SK-N-SH (cell line): ENCODE results near the gene FBXO44. TPM values are rescaled to one million over a fixed set of nuclear protein-coding genes. Genes with fewer than 3 reads are reported as not detected.

Experiments used
- CTCF ChIA-PET: fragments of 300-600, 350-600 bp; formaldehyde crosslinking; extraction: SDS; loops from one replicate; lab custom pipeline; 2021; lab: Yijun Ruan, JAX
- POLR2A ChIA-PET: fragments of 350-600 bp; sonication (Branson Sonifier 250); formaldehyde crosslinking; extraction: SDS; loops from one replicate; lab custom pipeline; 2020; ENCODE audit warnings: antibody characterized with exemption, inconsistent platforms; lab: Yijun Ruan, JAX
- DNase-seq: peaks from one replicate; pipeline ENCODE4 v3.0.0; 2012
- H2AFZ ChIP-seq: fragments of 200-600 bp; sonication (generic); 2 replicates; pipeline ENCODE4 v1.8.1; 2016; ENCODE audit warnings: antibody characterized with exemption, mild to moderate bottlenecking, low read depth
- H3F3A ChIP-seq: fragments of 200-600 bp; sonication (generic); replicated peaks from 2 replicates; pipeline ENCODE3; 2016; ENCODE audit warnings: antibody characterized with exemption, mild to moderate bottlenecking; ENCODE audit not compliant: insufficient read depth
- H3K27ac ChIP-seq, 2 experiments: fragments of 200-500 bp in 1 of 2; fragments of 200-600 bp in 1 of 2; sonication (Bioruptor generic) in 1 of 2; sonication (generic), shearing (Covaris generic) in 1 of 2; 2 replicates each; pipeline versions ENCODE4 v1.5.1 to v1.6.1; 2014 to 2016; ENCODE audit warnings: low read depth in 2 of 2, inconsistent platforms in 1 of 2, low read length in 1 of 2, mild to moderate bottlenecking in 1 of 2, mixed read lengths in 1 of 2
- H3K27me3 ChIP-seq: fragments of 200-600 bp; sonication (generic), shearing (Covaris generic); 2 replicates; pipeline ENCODE4 v1.6.1; 2016; ENCODE audit warnings: mixed run types; ENCODE audit not compliant: insufficient read depth
- H3K36me3 ChIP-seq, 2 experiments: fragments of 200-500 bp in 1 of 2; fragments of 200-600 bp in 1 of 2; sonication (Bioruptor generic) in 1 of 2; sonication (generic) in 1 of 2; replicated peaks in 1 of 2; 2 replicates each; pipeline versions ENCODE3 to v1.5.1; 2014 to 2016; ENCODE audit warnings: low read length in 1 of 2, mild to moderate bottlenecking in 1 of 2; ENCODE audit not compliant: insufficient read depth in 2 of 2, control insufficient read depth in 1 of 2
- H3K4me1 ChIP-seq, 2 experiments: fragments of 200-500 bp in 1 of 2; fragments of 200-600 bp in 1 of 2; sonication (Bioruptor generic) in 1 of 2; sonication (generic), shearing (Covaris generic) in 1 of 2; 2 replicates each; pipeline versions ENCODE4 v1.5.1 to v1.6.1; 2014 to 2016; ENCODE audit warnings: low read depth in 1 of 2, low read length in 1 of 2, mixed run types in 1 of 2; ENCODE audit not compliant: insufficient read depth in 2 of 2, control insufficient read depth in 1 of 2
- H3K4me2 ChIP-seq: fragments of 200-600 bp; sonication (generic), shearing (Covaris generic); 2 replicates; pipeline ENCODE4 v1.6.1; 2017; ENCODE audit warnings: mixed run types
- H3K4me3 ChIP-seq, 2 experiments: fragments of 200-500 bp in 1 of 2; fragments of 200-600 bp in 1 of 2; sonication (Bioruptor generic) in 1 of 2; sonication (generic), shearing (Covaris generic) in 1 of 2; 2 replicates each; pipeline versions ENCODE4 v1.5.1 to v1.8.1; 2014 to 2016; ENCODE audit warnings: low read depth in 2 of 2, inconsistent platforms in 1 of 2, low read length in 1 of 2, mild to moderate bottlenecking in 1 of 2, mixed read lengths in 1 of 2, moderate library complexity in 1 of 2
- H3K79me2 ChIP-seq: fragments of 200-600 bp; sonication (generic); 2 replicates; pipeline ENCODE4 v1.8.1; 2017; ENCODE audit warnings: mild to moderate bottlenecking; ENCODE audit not compliant: insufficient read depth
- H3K9ac ChIP-seq: fragments of 200-600 bp; sonication (generic); 2 replicates; pipeline ENCODE4 v1.6.1; 2017; ENCODE audit warnings: mixed run types
- H3K9me2 ChIP-seq: fragments of 200-600 bp; sonication (generic); 2 replicates; pipeline ENCODE4 v1.6.1; 2017; ENCODE audit warnings: mixed run types
- H3K9me3 ChIP-seq: fragments of 200-600 bp; sonication (generic); 2 replicates; pipeline ENCODE4 v1.6.1; 2017; ENCODE audit warnings: mixed run types, mild to moderate bottlenecking, moderate library complexity
- H4K20me1 ChIP-seq: fragments of 200-600 bp; sonication (generic); 2 replicates; pipeline ENCODE4 v1.6.1; 2017; ENCODE audit warnings: mild to moderate bottlenecking, mixed run types; ENCODE audit not compliant: insufficient read depth
- FOSL2 ChIP-seq: IDR thresholded peaks from 2 replicates; pipeline ENCODE4 v1.4.0; 2012; ENCODE audit warnings: low read depth, mild to moderate bottlenecking, moderate library complexity, borderline replicate concordance
- FOXJ3 ChIP-seq: sonication (generic); formaldehyde crosslinking; IDR thresholded peaks from 2 replicates; pipeline ENCODE4 v1.5.1; 2020; ENCODE audit warnings: mild to moderate bottlenecking, missing genetic modification reagents
- GABPA ChIP-seq: IDR thresholded peaks from 2 replicates; pipeline ENCODE4 v1.4.0; 2012; ENCODE audit warnings: low read depth, mild to moderate bottlenecking
- MEF2A ChIP-seq: IDR thresholded peaks from 2 replicates; pipeline ENCODE4 v1.4.0; 2012; ENCODE audit warnings: low read depth, borderline replicate concordance
- MXI1 ChIP-seq: IDR thresholded peaks from 2 replicates; pipeline ENCODE4 v1.6.1; 2012; ENCODE audit warnings: mild to moderate bottlenecking, low read depth, low read length, improper control_type of control experiment
- NRF1 ChIP-seq: IDR thresholded peaks from 2 replicates; pipeline ENCODE4 v1.6.1; 2012; ENCODE audit warnings: low read depth, mild to moderate bottlenecking, low read length
- RFX5 ChIP-seq: IDR thresholded peaks from 2 replicates; pipeline ENCODE4 v1.6.1; 2012; ENCODE audit warnings: mild to moderate bottlenecking, improper control_type of control experiment, low read length
- RXRA ChIP-seq: IDR thresholded peaks from 2 replicates; pipeline ENCODE4 v1.4.0; 2012; ENCODE audit warnings: low read depth, mild to moderate bottlenecking, borderline replicate concordance
- SIN3A ChIP-seq: IDR thresholded peaks from 2 replicates; pipeline ENCODE4 v1.6.1; 2012; ENCODE audit warnings: low read depth, mild to moderate bottlenecking, low read length, moderate library complexity, borderline replicate concordance
- SMC3 ChIP-seq: IDR thresholded peaks from 2 replicates; pipeline ENCODE4 v1.6.1; 2012; ENCODE audit warnings: low read depth, low read length, improper control_type of control experiment
- TAF1 ChIP-seq: IDR thresholded peaks from 2 replicates; pipeline ENCODE4 v1.6.1; 2012; ENCODE audit warnings: low read depth, mild to moderate bottlenecking, low read length, moderate library complexity, borderline replicate concordance
- TEAD4 ChIP-seq: IDR thresholded peaks from 2 replicates; pipeline ENCODE4 v1.4.0; 2012; ENCODE audit warnings: mild to moderate bottlenecking, borderline replicate concordance; ENCODE audit not compliant: insufficient read depth
- YY1 ChIP-seq: IDR thresholded peaks from 2 replicates; pipeline ENCODE4 v1.4.0; 2012; ENCODE audit warnings: low read depth, mild to moderate bottlenecking
- WGBS: methylation state at CpG from one replicate; pipeline ENCODE4 v1.1.6; 2017; ENCODE audit warnings: low lambda C conversion rate; 5-methylcytosine and 5-hydroxymethylcytosine counted together
- polyA plus RNA-seq, 3 experiments: library from polyadenylated mRNA; depleted of rRNA; stranded (reverse); fragments of >200 nt; gene quantifications; 2 replicates each; pipeline ENCODE4 v1.2.3, GENCODE V29; 2012
- TF ChIP-seq, protein P1 (sequence below): fragments of 150-350 bp; IDR thresholded peaks from 2 replicates; pipeline ENCODE4 v1.6.1; 2016; ENCODE audit warnings: mild to moderate bottlenecking, low read depth, low read length
- TF ChIP-seq, protein P2 (sequence below): fragments of 150-350 bp; IDR thresholded peaks from 2 replicates; pipeline ENCODE4 v1.6.1; 2017; ENCODE audit warnings: antibody characterized with exemption, low read length, low read depth, borderline replicate concordance
- TF ChIP-seq, protein P3 (sequence below): IDR thresholded peaks from 2 replicates; pipeline ENCODE4 v1.6.1; 2012; ENCODE audit warnings: mild to moderate bottlenecking, low read depth, low read length, moderate library complexity
- TF ChIP-seq, protein P4 (sequence below): IDR thresholded peaks from 2 replicates; pipeline ENCODE4 v1.4.0; 2012; ENCODE audit warnings: low read depth, borderline replicate concordance
- TF ChIP-seq, protein P5 (sequence below): fragments of 200-600 bp; sonication (generic); IDR thresholded peaks from 2 replicates; pipeline ENCODE4 v1.6.1; 2017; ENCODE audit warnings: antibody characterized with exemption, mild to moderate bottlenecking, moderate library complexity

The FBXO44 gene
- polyA plus RNA-seq, 1 of the 3 experiments (the other 2 are of a cell fraction): 42.8 TPM

DNA sequence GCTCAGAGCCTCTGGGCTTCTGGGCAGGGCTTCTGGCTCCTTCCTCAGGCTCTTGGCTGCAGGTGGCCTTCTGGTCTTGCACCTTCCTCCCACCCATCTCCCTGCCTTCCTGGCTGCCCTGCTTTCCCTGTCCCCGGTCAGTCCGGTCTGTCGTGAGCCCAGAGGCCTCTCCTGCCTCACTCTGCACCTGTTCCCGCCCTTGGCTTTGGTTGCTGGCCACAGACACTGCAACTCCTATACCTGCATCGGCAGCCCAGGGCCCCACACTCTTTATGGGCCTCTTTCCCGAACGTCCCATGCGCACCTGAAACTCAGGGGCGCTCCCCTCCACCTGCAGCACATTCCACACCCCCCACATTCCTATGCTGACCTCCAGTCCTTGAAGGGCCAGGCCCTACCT, 8.4 kb upstream of the FBXO44 start:
- WGBS: 76% methylated on average over 9 of the region's 9 CpGs
- peaks cover 0 to 13% of the 10 kb centered on the region in 2 experiments; a peak in 1 of 4 replicates for H3K4me1 ChIP-seq
- H3K9me2 ChIP-seq: no peaks in the 10 kb centered on the region
- H3K27ac ChIP-seq: no peak overlapping the region
- H4K20me1 ChIP-seq: no peaks in the 10 kb centered on the region
- DNase-seq: no peak
- CTCF ChIA-PET: interaction anchor here (0.6 to 9.9 kb wide), 84 partner anchors 10 to 616 kb away, joined by 3 to 205 read pairs (median 4); partner anchors contain the start of genes AGTRAP, DISP3, FBXO6 and MAD2L2
- H3K36me3 ChIP-seq: no peaks in the 10 kb centered on the region
- H3K4me2 ChIP-seq: no peak overlapping the region
- no peaks in the 10 kb centered on the region for H3F3A ChIP-seq
- no peaks in the 10 kb centered on the region for H3K9me3 ChIP-seq
- H3K79me2 ChIP-seq: no peaks in the 10 kb centered on the region
- H3K9ac ChIP-seq: no peak overlapping the region
- TF ChIP-seq TAF1 (no peak), MXI1 (no peak), RFX5 (no peak), NRF1 (no peak), YY1 (no peak), RXRA (no peak), TEAD4 (no peak), SIN3A (no peak), GABPA (no peak), FOXJ3 (CRISPR knock-in tag) (no peak), SMC3 (no peak), FOSL2 (no peak), MEF2A (no peak)
- TF ChIP-seq, protein P1, sequence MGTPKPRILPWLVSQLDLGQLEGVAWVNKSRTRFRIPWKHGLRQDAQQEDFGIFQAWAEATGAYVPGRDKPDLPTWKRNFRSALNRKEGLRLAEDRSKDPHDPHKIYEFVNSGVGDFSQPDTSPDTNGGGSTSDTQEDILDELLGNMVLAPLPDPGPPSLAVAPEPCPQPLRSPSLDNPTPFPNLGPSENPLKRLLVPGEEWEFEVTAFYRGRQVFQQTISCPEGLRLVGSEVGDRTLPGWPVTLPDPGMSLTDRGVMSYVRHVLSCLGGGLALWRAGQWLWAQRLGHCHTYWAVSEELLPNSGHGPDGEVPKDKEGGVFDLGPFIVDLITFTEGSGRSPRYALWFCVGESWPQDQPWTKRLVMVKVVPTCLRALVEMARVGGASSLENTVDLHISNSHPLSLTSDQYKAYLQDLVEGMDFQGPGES: no peak
- TF ChIP-seq, protein P2, sequence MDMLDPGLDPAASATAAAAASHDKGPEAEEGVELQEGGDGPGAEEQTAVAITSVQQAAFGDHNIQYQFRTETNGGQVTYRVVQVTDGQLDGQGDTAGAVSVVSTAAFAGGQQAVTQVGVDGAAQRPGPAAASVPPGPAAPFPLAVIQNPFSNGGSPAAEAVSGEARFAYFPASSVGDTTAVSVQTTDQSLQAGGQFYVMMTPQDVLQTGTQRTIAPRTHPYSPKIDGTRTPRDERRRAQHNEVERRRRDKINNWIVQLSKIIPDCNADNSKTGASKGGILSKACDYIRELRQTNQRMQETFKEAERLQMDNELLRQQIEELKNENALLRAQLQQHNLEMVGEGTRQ: no peak
- TF ChIP-seq, protein P3, sequence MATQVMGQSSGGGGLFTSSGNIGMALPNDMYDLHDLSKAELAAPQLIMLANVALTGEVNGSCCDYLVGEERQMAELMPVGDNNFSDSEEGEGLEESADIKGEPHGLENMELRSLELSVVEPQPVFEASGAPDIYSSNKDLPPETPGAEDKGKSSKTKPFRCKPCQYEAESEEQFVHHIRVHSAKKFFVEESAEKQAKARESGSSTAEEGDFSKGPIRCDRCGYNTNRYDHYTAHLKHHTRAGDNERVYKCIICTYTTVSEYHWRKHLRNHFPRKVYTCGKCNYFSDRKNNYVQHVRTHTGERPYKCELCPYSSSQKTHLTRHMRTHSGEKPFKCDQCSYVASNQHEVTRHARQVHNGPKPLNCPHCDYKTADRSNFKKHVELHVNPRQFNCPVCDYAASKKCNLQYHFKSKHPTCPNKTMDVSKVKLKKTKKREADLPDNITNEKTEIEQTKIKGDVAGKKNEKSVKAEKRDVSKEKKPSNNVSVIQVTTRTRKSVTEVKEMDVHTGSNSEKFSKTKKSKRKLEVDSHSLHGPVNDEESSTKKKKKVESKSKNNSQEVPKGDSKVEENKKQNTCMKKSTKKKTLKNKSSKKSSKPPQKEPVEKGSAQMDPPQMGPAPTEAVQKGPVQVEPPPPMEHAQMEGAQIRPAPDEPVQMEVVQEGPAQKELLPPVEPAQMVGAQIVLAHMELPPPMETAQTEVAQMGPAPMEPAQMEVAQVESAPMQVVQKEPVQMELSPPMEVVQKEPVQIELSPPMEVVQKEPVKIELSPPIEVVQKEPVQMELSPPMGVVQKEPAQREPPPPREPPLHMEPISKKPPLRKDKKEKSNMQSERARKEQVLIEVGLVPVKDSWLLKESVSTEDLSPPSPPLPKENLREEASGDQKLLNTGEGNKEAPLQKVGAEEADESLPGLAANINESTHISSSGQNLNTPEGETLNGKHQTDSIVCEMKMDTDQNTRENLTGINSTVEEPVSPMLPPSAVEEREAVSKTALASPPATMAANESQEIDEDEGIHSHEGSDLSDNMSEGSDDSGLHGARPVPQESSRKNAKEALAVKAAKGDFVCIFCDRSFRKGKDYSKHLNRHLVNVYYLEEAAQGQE: no peak
- TF ChIP-seq, protein P4, sequence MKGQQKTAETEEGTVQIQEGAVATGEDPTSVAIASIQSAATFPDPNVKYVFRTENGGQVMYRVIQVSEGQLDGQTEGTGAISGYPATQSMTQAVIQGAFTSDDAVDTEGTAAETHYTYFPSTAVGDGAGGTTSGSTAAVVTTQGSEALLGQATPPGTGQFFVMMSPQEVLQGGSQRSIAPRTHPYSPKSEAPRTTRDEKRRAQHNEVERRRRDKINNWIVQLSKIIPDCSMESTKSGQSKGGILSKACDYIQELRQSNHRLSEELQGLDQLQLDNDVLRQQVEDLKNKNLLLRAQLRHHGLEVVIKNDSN: no peak
- TF ChIP-seq, protein P5, sequence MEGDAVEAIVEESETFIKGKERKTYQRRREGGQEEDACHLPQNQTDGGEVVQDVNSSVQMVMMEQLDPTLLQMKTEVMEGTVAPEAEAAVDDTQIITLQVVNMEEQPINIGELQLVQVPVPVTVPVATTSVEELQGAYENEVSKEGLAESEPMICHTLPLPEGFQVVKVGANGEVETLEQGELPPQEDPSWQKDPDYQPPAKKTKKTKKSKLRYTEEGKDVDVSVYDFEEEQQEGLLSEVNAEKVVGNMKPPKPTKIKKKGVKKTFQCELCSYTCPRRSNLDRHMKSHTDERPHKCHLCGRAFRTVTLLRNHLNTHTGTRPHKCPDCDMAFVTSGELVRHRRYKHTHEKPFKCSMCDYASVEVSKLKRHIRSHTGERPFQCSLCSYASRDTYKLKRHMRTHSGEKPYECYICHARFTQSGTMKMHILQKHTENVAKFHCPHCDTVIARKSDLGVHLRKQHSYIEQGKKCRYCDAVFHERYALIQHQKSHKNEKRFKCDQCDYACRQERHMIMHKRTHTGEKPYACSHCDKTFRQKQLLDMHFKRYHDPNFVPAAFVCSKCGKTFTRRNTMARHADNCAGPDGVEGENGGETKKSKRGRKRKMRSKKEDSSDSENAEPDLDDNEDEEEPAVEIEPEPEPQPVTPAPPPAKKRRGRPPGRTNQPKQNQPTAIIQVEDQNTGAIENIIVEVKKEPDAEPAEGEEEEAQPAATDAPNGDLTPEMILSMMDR: no peak
- H3K27me3 ChIP-seq: no peaks in the 10 kb centered on the region
- POLR2A ChIA-PET: interaction anchor here (1.0 to 1.6 kb wide), 3 partner anchors 168 to 383 kb away, joined by 3 to 8 read pairs (median 3); partner anchors contain the start of genes DISP3, MTOR and UBIAD1
- no peak overlapping the region for H2AFZ ChIP-seq
- no peak overlapping the region for H3K4me3 ChIP-seq
